Prostate gland (tissue), 1 donor: Measurements from ENCODE around the gene CLMP.

Experiments
- POLR2A ChIP-seq: fragments of 450-650 bp; IDR thresholded peaks from one replicate; pipeline ENCODE4 v1.6.1; 2016; ENCODE audit warnings: antibody characterized with exemption, mild to moderate bottlenecking
- POLR2AphosphoS5 ChIP-seq: sonication (generic); formaldehyde crosslinking; IDR thresholded peaks from one replicate; pipeline ENCODE4 v1.6.1; 2017; ENCODE audit warnings: antibody characterized with exemption

DNA sequence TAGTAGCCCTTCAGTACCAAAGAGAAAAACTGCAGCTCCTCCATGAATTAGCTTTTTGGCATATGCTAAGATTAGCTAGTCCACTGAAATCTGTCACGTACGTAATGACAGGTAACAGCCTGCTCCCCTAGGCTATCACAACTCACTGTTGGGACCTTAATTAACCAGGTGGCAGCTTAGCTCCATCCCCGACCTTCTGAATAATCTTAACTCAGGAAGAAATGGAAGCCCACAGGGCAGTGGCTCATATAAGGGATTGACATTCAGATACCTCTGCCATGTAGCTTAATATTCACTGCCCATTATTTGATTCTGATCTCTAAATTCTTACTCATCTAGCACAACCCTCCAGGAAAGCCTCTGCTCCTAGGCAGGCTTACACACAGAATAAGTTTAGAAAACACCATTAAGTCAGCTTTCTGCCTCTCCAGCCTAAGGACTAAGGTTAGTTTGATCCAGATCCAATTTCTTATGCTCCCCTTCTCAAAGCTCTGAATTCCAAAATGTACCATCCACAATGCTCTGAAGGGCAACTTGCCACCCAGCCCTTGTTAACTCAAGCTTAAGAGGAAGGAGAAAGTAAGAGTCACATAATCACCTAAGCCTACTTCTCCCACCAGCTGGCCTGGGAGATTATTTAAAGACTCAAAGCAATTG is 138.1 kb downstream of the CLMP start:
- TF ChIP-seq POLR2AphosphoS5, result no peak
- TF ChIP-seq POLR2A, result no peak
